BLaER1 treated with 17β-estradiol and CSF1 and Interleukin-3, amounts not matched to agents 10 nM and 100 nM (cell line): Measurements from ENCODE around the gene LRRC8A.
"Not testable (repeated sequence)": the region's sequence is repeated elsewhere in the genome, so short reads cannot be mapped to it uniquely, and the experiment has no call there.

ENCODE experiments used
- H3K27ac ChIP-seq, 11 experiments: shearing (Covaris generic); formaldehyde crosslinking; 2 replicates each; pipeline ENCODE4 v1.8.1; 2022
- H3K27me3 ChIP-seq, 11 experiments: shearing (Covaris generic); formaldehyde crosslinking; 2 replicates each; pipeline ENCODE4 v1.8.1; 2022
- H3K36me3 ChIP-seq, 11 experiments: shearing (Covaris generic); formaldehyde crosslinking; 2 replicates each; pipeline ENCODE4 v1.8.1; 2022
- H3K4me1 ChIP-seq, 10 experiments: shearing (Covaris generic); formaldehyde crosslinking; 2 replicates each; pipeline ENCODE4 v1.8.1; 2022
- H3K4me2 ChIP-seq, 11 experiments: shearing (Covaris generic); formaldehyde crosslinking; 2 replicates each; pipeline ENCODE4 v1.8.1; 2022
- H3K4me3 ChIP-seq, 10 experiments: shearing (Covaris generic); formaldehyde crosslinking; 2 replicates each; pipeline ENCODE4 v1.8.1; 2022
- H3K9ac ChIP-seq, 11 experiments: shearing (Covaris generic); formaldehyde crosslinking; 2 replicates each; pipeline ENCODE4 v1.8.1; 2022
- H3K9me3 ChIP-seq, 11 experiments: shearing (Covaris generic); formaldehyde crosslinking; replicated peaks in 1 of 11; 2 replicates each; pipeline ENCODE4 v1.8.1; 2022
- H4K20me1 ChIP-seq, 11 experiments: shearing (Covaris generic); formaldehyde crosslinking; 2 replicates each; pipeline ENCODE4 v1.8.1; 2022
- Cebpa-rat ChIP-seq, 11 experiments: shearing (Covaris generic); IDR thresholded peaks; 2 replicates each; pipeline ENCODE4 v1.8.1; 2022

The LRRC8A gene

DNA sequence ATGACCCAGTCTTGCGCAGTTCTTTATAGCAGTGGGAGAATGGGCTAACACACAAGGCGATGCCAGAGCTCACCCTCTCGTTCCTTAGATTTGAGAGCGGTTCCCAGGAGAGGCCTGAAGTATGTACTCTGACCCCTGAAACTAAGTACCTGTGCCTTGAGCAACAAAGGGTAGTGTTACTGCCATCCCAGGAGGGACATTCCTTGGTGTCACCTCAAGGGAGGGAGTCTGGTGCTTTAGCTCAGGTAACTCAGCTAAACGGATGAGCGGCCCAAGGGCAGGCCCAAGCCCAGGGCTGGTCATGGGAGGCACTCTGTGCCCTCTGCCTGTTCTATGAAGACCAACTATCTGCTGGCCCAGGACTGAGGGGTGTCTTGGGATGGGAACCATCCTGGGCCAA lies 20.4 kb upstream of the LRRC8A start:
- Histone ChIP-seq H4K20me1 (no peaks in the 10 kb centered on the region; a peak in 1 of 22 replicates), H3K4me3 (no peak overlapping the region), H3K4me1 (peaks cover 5 to 30% (median 21%) of the 10 kb centered on the region in 10 experiments; a peak in 19 of 20 replicates), H3K4me2 (peak overlapping the region in 4 of 11 experiments; percentile 50 to 72 (median 58); a peak in 8 of 22 replicates), H3K36me3 (no peaks in the 10 kb centered on the region), H3K27ac (peak overlapping the region in 3 of 11 experiments; percentile 15 to 46 (median 40); a peak in 5 of 22 replicates), H3K9ac (no peak overlapping the region), H3K9me3 (no peaks in the 10 kb centered on the region), H3K27me3 (no peaks in the 10 kb centered on the region)
- no peak for TF ChIP-seq Cebpa-rat (IDR thresholded peaks at IDR 0.05)

DNA sequence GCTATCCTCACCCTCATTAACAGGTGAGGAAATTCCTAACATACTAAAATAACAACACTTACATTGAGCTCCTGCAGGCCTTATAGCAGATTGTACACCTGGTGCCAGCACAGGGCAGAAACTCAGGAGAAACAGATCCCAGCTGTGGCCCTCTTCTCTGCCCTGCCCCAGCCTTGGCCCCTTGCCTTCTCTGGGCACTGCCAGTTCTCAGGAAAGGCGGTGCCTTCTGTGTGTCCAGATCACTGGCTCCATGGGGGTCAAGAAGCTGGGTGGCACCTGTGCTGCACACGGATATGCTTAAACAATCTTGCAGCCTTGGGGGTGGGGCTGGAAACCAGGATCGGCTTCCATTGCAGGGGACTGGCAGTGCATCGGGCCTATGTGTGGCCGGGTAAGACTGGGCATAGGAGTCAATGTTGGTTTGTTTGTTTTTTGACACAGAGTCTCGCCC lies 19.5 kb upstream of the LRRC8A start:
- Histone ChIP-seq H3K4me3 (no peak overlapping the region), H3K4me1 (peaks cover 5 to 38% (median 21%) of the 10 kb centered on the region in 10 experiments; a peak in 19 of 20 replicates), H3K27me3 (no peaks in the 10 kb centered on the region), H3K36me3 (no peaks in the 10 kb centered on the region), H3K9me3 (no peaks in the 10 kb centered on the region), H4K20me1 (no peaks in the 10 kb centered on the region; a peak in 1 of 22 replicates), H3K4me2 (no peak overlapping the region), H3K9ac (no peak overlapping the region), H3K27ac (no peak overlapping the region)
- no peak for TF ChIP-seq Cebpa-rat (IDR thresholded peaks at IDR 0.05)

DNA sequence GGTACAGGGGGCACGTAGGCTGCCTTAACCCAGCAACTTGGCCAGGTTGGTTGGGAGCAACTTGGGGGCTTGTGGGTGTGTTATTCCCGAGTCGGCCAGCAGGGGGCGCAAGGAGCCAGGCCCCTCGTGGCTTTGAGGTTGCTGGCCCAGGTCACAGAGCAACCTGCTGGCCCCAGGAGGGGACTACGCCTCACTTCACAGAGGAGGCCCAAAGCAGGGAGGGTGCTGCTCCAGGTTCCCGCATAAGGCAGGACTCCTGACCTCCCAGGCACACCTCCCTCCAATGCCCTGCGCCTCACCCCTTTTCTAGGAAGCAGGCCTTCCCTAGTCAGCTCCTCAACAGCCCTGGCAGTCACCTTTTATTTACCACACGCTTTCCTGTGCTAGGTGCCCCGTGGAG lies 18.3 kb upstream of the LRRC8A start:
- H3K4me3 ChIP-seq: no peak overlapping the region
- TF ChIP-seq Cebpa-rat (IDR thresholded peaks at IDR 0.05): no peak
- no peaks in the 10 kb centered on the region for H3K9me3 ChIP-seq
- no peaks in the 10 kb centered on the region; a peak in 1 of 22 replicates for H4K20me1 ChIP-seq
- H3K9ac ChIP-seq: no peak overlapping the region
- H3K4me2 ChIP-seq: peak overlapping the region in 5 of 11 experiments; percentile 1 to 13 (median 12); a peak in 6 of 22 replicates
- H3K4me1 ChIP-seq: peaks cover 13 to 46% (median 25%) of the 10 kb centered on the region in 10 experiments
- no peaks in the 10 kb centered on the region for H3K36me3 ChIP-seq
- no peaks in the 10 kb centered on the region for H3K27me3 ChIP-seq
- H3K27ac ChIP-seq: peak overlapping the region in 1 of 11 experiments; percentile 8; a peak in 1 of 22 replicates

GRCh38 chr9:128870128-128870940 lies 11.6 kb upstream of the LRRC8A start:
- H3K27ac ChIP-seq: no peak overlapping the region
- H4K20me1 ChIP-seq: no peaks in the 10 kb centered on the region
- no peak for TF ChIP-seq Cebpa-rat (IDR thresholded peaks at IDR 0.05)
- H3K36me3 ChIP-seq: peaks cover 0 to 16% (median 5%) of the 10 kb centered on the region in 11 experiments; a peak in 6 of 22 replicates
- H3K27me3 ChIP-seq: no peaks in the 10 kb centered on the region
- no peaks in the 10 kb centered on the region for H3K9me3 ChIP-seq
- H3K9ac ChIP-seq: no peak overlapping the region
- no peak overlapping the region for H3K4me3 ChIP-seq
- no peak overlapping the region for H3K4me2 ChIP-seq
- peaks cover 14 to 36% (median 25%) of the 10 kb centered on the region in 10 experiments for H3K4me1 ChIP-seq

- not testable (repeated sequence) for H3K9me3 ChIP-seq, H4K20me1 ChIP-seq, H3K9ac ChIP-seq, H3K27ac ChIP-seq, H3K4me2 ChIP-seq, H3K27me3 ChIP-seq, H3K4me3 ChIP-seq
- peaks cover 14 to 41% (median 25%) of the 10 kb centered on the region in 10 experiments for H3K4me1 ChIP-seq
- peaks cover 0 to 16% (median 5%) of the 10 kb centered on the region in 11 experiments; a peak in 6 of 22 replicates for H3K36me3 ChIP-seq
These were observed 11.0 kb upstream of the LRRC8A start for GRCh38 chr9:128870941-128871265.

DNA sequence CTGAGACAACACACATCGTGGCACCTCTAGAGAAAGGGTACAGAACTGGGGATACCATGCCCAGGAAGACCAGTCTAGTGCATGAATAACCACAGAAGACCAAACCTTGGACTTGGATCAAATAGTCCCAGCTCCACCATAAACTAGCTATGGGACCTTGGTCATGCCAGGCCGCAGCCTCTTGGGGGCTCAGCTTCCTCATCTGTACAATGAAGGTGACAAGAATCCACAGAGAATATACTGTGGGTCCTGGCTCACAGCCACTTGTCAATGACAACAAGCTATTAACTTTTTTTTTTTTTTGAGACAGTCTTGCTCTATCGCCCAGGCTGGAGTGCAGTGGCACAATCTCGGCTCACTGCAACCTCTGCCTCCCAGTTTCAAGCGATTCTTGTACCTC lies 4.1 kb upstream of the LRRC8A start:
- Histone ChIP-seq H3K27me3 (no peaks in the 10 kb centered on the region), H3K36me3 (no peaks in the 10 kb centered on the region), H3K9ac (peak overlapping the region in 1 of 11 experiments; percentile 55; a peak in 1 of 22 replicates), H3K4me2 (peak overlapping the region in 9 of 11 experiments; percentile 37 to 95 (median 51); a peak in 18 of 22 replicates), H3K9me3 (no peaks in the 10 kb centered on the region), H3K27ac (0 out of 22 replicates have a peak overlapping the region, but pooled peaks of 1 of the 11 experiments have one; percentile 12), H4K20me1 (peaks cover 0 to 7% (median 2%) of the 10 kb centered on the region in 11 experiments; a peak in 9 of 22 replicates), H3K4me1 (peaks cover 33 to 61% (median 47%) of the 10 kb centered on the region in 10 experiments), H3K4me3 (no peak overlapping the region)
- no peak for TF ChIP-seq Cebpa-rat (IDR thresholded peaks at IDR 0.05)

GRCh38 chr9:128882677-128883603 lies 1.0 kb downstream of the LRRC8A start:
- TF ChIP-seq Cebpa-rat (IDR thresholded peaks at IDR 0.05): no peak
- H3K4me1 ChIP-seq: peaks cover 29 to 53% (median 50%) of the 10 kb centered on the region in 10 experiments

GRCh38 chr9:128884164-128884563 lies 2.2 kb downstream of the LRRC8A start:
- H3K4me1 ChIP-seq: peaks cover 32 to 50% (median 40%) of the 10 kb centered on the region in 10 experiments
- peak overlapping the region in 7 of 10 experiments; percentile 90 to 99 (median 92); a peak in 8 of 20 replicates for H3K4me3 ChIP-seq
- no peak for TF ChIP-seq Cebpa-rat (IDR thresholded peaks at IDR 0.05)
- H3K36me3 ChIP-seq: peaks cover 39 to 54% (median 50%) of the 10 kb centered on the region in 11 experiments
- peaks cover 0 to 70% (median 63%) of the 10 kb centered on the region in 11 experiments; a peak in 20 of 22 replicates for H4K20me1 ChIP-seq
- peak overlapping the region in 3 of 11 experiments; percentile 96 to 99 (median 97); a peak in 8 of 22 replicates for H3K9ac ChIP-seq
- H3K27me3 ChIP-seq: no peaks in the 10 kb centered on the region
- peak overlapping the region; percentile 87 to 99 (median 97); a peak in 20 of 22 replicates for H3K4me2 ChIP-seq
- peak overlapping the region in 1 of 11 experiments; percentile 3; a peak in 1 of 22 replicates for H3K27ac ChIP-seq
- H3K9me3 ChIP-seq: no peaks in the 10 kb centered on the region

More at GRCh38 chr9:128882677-128883603, 1.0 kb downstream of the LRRC8A start:
- Histone ChIP-seq H3K27me3 (no peaks in the 10 kb centered on the region), H3K9me3 (no peaks in the 10 kb centered on the region), H3K4me2 (peak overlapping the region; percentile 87 to 99 (median 97)), H3K9ac (peak overlapping the region; percentile 93 to 99 (median 97)), H4K20me1 (peaks cover 0 to 58% (median 51%) of the 10 kb centered on the region in 11 experiments; a peak in 20 of 22 replicates), H3K4me3 (peak overlapping the region; percentile 88 to 99 (median 92)), H3K27ac (peak overlapping the region; percentile 85 to 98 (median 95)), H3K36me3 (peaks cover 26 to 42% (median 38%) of the 10 kb centered on the region in 11 experiments)
